SK-N-SH treated with all-trans-retinoic acid at 6 μM for 48 hours (cell line): ENCODE results near the gene UBL3.

ENCODE experiments used
- ATAC-seq: fragments of 200-7000 bp; cut with Tn5 transposase; 3 replicates; pipeline ENCODE4 v1.9.1; 2020; ENCODE audit warnings: mild to moderate bottlenecking, moderate library complexity
- ARNTL ChIP-seq: fragments of 450-650 bp; formaldehyde crosslinking; IDR thresholded peaks from 2 replicates; pipeline ENCODE4 v1.5.0; 2020; ENCODE audit warnings: low read depth, mild to moderate bottlenecking, moderate library complexity, borderline replicate concordance
- BACH2 ChIP-seq: fragments of 250-450 bp; sonication (Bioruptor Pico); IDR thresholded peaks from 2 replicates; pipeline ENCODE4 v1.9.0; 2021; ENCODE audit warnings: mild to moderate bottlenecking, borderline replicate concordance
- CSDC2 ChIP-seq: fragments of 250-450 bp; sonication (Bioruptor Pico); IDR thresholded peaks from 2 replicates; pipeline ENCODE4 v1.5.0; 2020; ENCODE audit warnings: mild to moderate bottlenecking, moderate library complexity
- GLIS3 ChIP-seq: fragments of 250-450 bp; sonication (Bioruptor Pico); IDR thresholded peaks from 2 replicates; pipeline ENCODE4 v1.5.0; 2020; ENCODE audit warnings: mild to moderate bottlenecking, moderate library complexity
- ISL1 ChIP-seq: fragments of 250-450 bp; sonication (Bioruptor Pico); IDR thresholded peaks from 2 replicates; pipeline ENCODE4 v2.1.2; 2022; ENCODE audit warnings: mild to moderate bottlenecking, moderate library complexity
- OSR1 ChIP-seq: fragments of 250-450 bp; sonication (Bioruptor Pico); IDR thresholded peaks from 2 replicates; pipeline ENCODE4 v1.8.0; 2022; ENCODE audit warnings: moderate library complexity, mild to moderate bottlenecking, inconsistent platforms
- RARB ChIP-seq: fragments of 250-450 bp; sonication (Bioruptor Pico); IDR thresholded peaks from 2 replicates; pipeline ENCODE4 v1.8.0; 2021; ENCODE audit warnings: mild to moderate bottlenecking, moderate library complexity
- SNAI2 ChIP-seq: fragments of 250-450 bp; sonication (Bioruptor Pico); IDR thresholded peaks from 2 replicates; pipeline ENCODE4 v1.5.0; 2020; ENCODE audit warnings: mild to moderate bottlenecking, moderate library complexity
- TCF4 ChIP-seq: fragments of 250-450 bp; sonication (Bioruptor Pico); IDR thresholded peaks from 2 replicates; pipeline ENCODE4 v1.8.0; 2021; ENCODE audit warnings: mild to moderate bottlenecking, moderate library complexity, borderline replicate concordance
- TOX ChIP-seq: fragments of 250-450 bp; sonication (Bioruptor Pico); IDR thresholded peaks from 2 replicates; pipeline ENCODE4 v1.8.0; 2021; ENCODE audit warnings: mild to moderate bottlenecking, moderate library complexity, borderline replicate concordance
- ZFP3 ChIP-seq: fragments of 250-450 bp; sonication (Bioruptor Pico); IDR thresholded peaks from 2 replicates; pipeline ENCODE4 v1.5.0; 2020; ENCODE audit warnings: mild to moderate bottlenecking, moderate library complexity
- ZFP30 ChIP-seq: fragments of 450-650 bp; formaldehyde crosslinking; IDR thresholded peaks from 2 replicates; pipeline ENCODE4 v1.5.0; 2022; ENCODE audit warnings: mild to moderate bottlenecking, moderate library complexity
- ZNF565 ChIP-seq: fragments of 450-650 bp; formaldehyde crosslinking; conservative IDR thresholded peaks from 2 replicates; pipeline ENCODE4 v1.5.0; 2020; ENCODE audit warnings: low read depth, mild to moderate bottlenecking, moderate library complexity
- ZNF70 ChIP-seq: fragments of 450-650 bp; formaldehyde crosslinking; IDR thresholded peaks from 2 replicates; pipeline ENCODE4 v1.5.0; 2020; ENCODE audit warnings: mild to moderate bottlenecking, moderate library complexity
- ZNF8 ChIP-seq: fragments of 450-650 bp; formaldehyde crosslinking; IDR thresholded peaks from 2 replicates; pipeline ENCODE4 v1.5.0; 2020; ENCODE audit warnings: mild to moderate bottlenecking, moderate library complexity
- TF ChIP-seq, protein P1 (sequence below): fragments of 250-450 bp; sonication (Bioruptor Pico); IDR thresholded peaks from 2 replicates; pipeline ENCODE4 v1.5.0; 2020; ENCODE audit warnings: mild to moderate bottlenecking, moderate library complexity
- TF ChIP-seq, protein P2 (sequence below): fragments of 250-450 bp; sonication (Bioruptor Pico); IDR thresholded peaks from 2 replicates; pipeline ENCODE4 v1.8.0; 2020; ENCODE audit warnings: mild to moderate bottlenecking, moderate library complexity, borderline replicate concordance

Gene UBL3

DNA sequence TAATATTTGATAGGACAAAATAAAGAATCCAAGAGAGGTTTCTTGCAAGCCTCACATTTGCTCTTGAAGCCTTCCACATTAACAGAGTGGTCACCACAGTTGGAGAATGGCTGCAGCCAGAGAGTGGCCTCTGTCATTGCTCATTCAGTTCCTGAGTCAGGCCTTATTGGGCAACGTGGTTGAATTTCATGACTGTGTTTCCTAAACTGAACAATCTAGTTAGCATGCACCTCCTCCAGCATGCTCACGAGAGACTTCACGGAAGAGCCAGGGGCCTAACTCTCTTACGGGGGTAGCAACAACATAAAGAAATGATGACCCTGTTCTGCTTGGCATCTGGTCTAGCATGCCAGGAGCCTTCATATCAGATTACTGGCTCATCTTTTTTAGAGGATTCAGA lies 9.6 kb upstream of the UBL3 start:
- no peak for ATAC-seq
- no peak for TF ChIP-seq SNAI2
- TF ChIP-seq, protein P1, sequence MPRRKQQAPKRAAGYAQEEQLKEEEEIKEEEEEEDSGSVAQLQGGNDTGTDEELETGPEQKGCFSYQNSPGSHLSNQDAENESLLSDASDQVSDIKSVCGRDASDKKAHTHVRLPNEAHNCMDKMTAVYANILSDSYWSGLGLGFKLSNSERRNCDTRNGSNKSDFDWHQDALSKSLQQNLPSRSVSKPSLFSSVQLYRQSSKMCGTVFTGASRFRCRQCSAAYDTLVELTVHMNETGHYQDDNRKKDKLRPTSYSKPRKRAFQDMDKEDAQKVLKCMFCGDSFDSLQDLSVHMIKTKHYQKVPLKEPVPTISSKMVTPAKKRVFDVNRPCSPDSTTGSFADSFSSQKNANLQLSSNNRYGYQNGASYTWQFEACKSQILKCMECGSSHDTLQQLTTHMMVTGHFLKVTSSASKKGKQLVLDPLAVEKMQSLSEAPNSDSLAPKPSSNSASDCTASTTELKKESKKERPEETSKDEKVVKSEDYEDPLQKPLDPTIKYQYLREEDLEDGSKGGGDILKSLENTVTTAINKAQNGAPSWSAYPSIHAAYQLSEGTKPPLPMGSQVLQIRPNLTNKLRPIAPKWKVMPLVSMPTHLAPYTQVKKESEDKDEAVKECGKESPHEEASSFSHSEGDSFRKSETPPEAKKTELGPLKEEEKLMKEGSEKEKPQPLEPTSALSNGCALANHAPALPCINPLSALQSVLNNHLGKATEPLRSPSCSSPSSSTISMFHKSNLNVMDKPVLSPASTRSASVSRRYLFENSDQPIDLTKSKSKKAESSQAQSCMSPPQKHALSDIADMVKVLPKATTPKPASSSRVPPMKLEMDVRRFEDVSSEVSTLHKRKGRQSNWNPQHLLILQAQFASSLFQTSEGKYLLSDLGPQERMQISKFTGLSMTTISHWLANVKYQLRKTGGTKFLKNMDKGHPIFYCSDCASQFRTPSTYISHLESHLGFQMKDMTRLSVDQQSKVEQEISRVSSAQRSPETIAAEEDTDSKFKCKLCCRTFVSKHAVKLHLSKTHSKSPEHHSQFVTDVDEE (CRISPR knock-in tag), result no peak
- TF ChIP-seq GLIS3 (CRISPR knock-in tag), result no peak
- TF ChIP-seq, protein P2, sequence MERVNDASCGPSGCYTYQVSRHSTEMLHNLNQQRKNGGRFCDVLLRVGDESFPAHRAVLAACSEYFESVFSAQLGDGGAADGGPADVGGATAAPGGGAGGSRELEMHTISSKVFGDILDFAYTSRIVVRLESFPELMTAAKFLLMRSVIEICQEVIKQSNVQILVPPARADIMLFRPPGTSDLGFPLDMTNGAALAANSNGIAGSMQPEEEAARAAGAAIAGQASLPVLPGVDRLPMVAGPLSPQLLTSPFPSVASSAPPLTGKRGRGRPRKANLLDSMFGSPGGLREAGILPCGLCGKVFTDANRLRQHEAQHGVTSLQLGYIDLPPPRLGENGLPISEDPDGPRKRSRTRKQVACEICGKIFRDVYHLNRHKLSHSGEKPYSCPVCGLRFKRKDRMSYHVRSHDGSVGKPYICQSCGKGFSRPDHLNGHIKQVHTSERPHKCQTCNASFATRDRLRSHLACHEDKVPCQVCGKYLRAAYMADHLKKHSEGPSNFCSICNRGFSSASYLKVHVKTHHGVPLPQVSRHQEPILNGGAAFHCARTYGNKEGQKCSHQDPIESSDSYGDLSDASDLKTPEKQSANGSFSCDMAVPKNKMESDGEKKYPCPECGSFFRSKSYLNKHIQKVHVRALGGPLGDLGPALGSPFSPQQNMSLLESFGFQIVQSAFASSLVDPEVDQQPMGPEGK (CRISPR knock-in tag), result no peak
- TF ChIP-seq TOX (CRISPR knock-in tag), result no peak
- no peak for TF ChIP-seq ZFP30 (CRISPR knock-in tag)
- no peak for TF ChIP-seq ISL1 (CRISPR knock-in tag)

DNA sequence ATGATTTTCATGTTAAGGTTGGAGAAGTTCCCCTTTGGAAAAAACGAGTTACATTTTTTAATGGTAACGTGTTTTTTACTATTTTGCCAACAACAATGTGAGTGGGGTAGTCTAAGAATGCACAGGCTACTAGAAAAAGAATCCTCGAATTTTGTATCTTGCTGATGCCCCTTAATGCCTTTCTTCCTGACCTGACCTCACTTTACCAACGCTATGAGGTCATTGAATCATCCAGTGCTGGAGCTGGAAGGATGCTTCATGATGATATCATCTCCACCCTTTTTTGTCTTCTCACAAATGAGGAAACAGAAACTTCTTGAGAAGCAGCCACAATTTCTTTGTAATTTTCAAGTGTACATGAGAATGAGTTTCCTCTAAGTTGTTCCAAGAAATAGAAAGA lies 8.2 kb upstream of the UBL3 start:
- TF ChIP-seq SNAI2 (no peak), ZNF8 (CRISPR knock-in tag) (no peak), GLIS3 (CRISPR knock-in tag) (no peak), ZNF70 (CRISPR knock-in tag) (no peak), BACH2 (CRISPR knock-in tag) (no peak), OSR1 (CRISPR knock-in tag) (no peak), TOX (CRISPR knock-in tag) (no peak)
- TF ChIP-seq, protein P2 (CRISPR knock-in tag), result no peak
- no peak for ATAC-seq

DNA sequence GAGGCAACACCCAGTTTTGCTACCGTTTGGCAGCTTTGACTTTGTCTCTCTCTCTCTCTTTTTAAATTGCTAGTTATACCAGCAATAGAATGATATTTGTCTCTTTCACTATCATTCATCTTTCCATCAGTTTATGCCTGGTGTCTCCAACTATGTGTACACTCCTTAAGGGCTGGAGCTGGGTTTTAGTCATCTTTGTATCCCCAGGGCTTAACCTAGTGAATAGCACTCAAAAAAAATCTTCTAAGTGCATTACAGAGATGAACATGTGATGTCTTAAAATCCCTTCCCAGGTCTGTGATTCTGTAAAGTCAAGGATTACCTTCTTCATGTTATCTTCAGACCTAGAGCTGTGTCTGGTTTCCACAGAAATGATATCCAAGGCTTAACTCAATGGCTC lies 7.8 kb upstream of the UBL3 start:
- no peak for TF ChIP-seq BACH2 (CRISPR knock-in tag)
- TF ChIP-seq, protein P1 (CRISPR knock-in tag), result no peak
- no peak for TF ChIP-seq ZNF565 (CRISPR knock-in tag)
- TF ChIP-seq, protein P2 (CRISPR knock-in tag), result no peak
- no peak for TF ChIP-seq RARB
- TF ChIP-seq CSDC2 (CRISPR knock-in tag), result no peak
- TF ChIP-seq OSR1 (CRISPR knock-in tag), result no peak
- no peak for ATAC-seq

DNA sequence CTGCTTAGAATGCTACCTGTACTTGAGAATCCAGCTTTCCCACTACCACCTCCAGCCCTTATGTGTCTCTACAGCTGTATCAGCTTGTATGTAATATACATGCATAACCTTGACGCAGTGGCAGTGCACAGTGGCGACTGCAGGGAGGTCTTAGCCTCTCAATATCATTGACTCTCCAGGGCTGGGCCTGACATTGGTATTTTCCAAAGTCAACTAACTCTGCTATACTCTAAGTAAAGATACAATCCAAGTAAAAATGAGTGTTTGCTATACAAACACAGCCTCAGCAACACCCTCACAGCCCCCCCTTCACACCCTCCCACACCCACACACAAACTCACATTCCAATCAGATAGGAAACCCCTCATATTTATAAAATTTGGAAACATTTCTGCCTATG lies 6.7 kb upstream of the UBL3 start:
- TF ChIP-seq ZFP30 (CRISPR knock-in tag) (no peak), TOX (CRISPR knock-in tag) (no peak), ZFP3 (no peak), ZNF8 (CRISPR knock-in tag) (no peak), SNAI2 (no peak), ARNTL (CRISPR knock-in tag) (no peak), TCF4 (no peak)
- no peak for ATAC-seq
